ENCODE data around the gene SZT2. TPM values are rescaled to one million over a fixed set of nuclear protein-coding genes. Genes with fewer than 3 reads are reported as not detected.
"Not testable (repeated sequence)": the region's sequence is repeated elsewhere in the genome, so short reads cannot be mapped to it uniquely, and the experiment has no call there.

SZT2 gene
- total and polyA plus RNA-seq, 12 donors: 8.6 to 44.0 (median 26.0) TPM

DNA sequence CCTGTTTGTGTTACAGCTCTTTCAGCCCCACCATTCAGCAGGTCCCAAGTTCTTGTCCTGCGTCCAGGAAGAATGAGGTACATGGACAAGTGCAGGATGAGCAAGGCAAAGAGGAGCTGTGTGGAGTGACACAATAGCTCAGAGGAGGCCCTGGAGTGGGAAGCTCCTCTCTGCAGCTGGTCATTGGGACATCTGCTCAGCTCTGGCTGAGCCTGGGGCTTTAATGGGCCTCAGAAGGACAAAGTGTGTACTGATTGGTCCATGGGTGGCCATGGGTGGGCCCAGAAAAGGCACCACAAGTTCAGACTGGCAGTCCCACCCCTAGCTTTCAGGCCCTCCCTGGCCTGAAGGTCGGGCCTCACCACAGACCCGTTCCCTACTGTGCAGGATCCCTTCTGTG lies 78.7 kb downstream of the SZT2 start:
- no peak overlapping the region for H3K4me3 ChIP-seq
- whole genome bisulfite sequencing, 2 donors: 91 to 92% methylated on average over 3 of the region's 3 CpGs
- DNase-seq (no peak), ATAC-seq (no peak)
- no peaks in the 10 kb centered on the region for H3K9me3 ChIP-seq
- H3K36me3 ChIP-seq: no peaks in the 10 kb centered on the region
- no peaks in the 10 kb centered on the region for H3K27me3 ChIP-seq
- no peak overlapping the region for H3K27ac ChIP-seq
- TF ChIP-seq CTCF (IDR thresholded peaks at IDR 0.05): no peak
- H3K4me1 ChIP-seq: peaks cover 0 to 14% (median 0%) of the 10 kb centered on the region in 9 donors
- intact Hi-C loops (cut with DNase I): no loop called here

GRCh38 chr1:43469932-43470331 lies 80.2 kb downstream of the SZT2 start:
- Histone ChIP-seq H3K27me3 (no peaks in the 10 kb centered on the region), H3K9me3 (no peaks in the 10 kb centered on the region), H3K4me1 (peaks cover 0 to 14% (median 0%) of the 10 kb centered on the region in 9 donors), H3K27ac (no peak overlapping the region), H3K4me3 (no peak overlapping the region), H3K36me3 (no peaks in the 10 kb centered on the region)
- no peak for DNase-seq
- WGBS, 2 donors: 73 to 74% methylated on average over 1 of the region's 1 CpG
- TF ChIP-seq CTCF (IDR thresholded peaks at IDR 0.05): no peak
- intact Hi-C loops (cut with DNase I): no loop called here
- ATAC-seq: no peak

GRCh38 chr1:43472087-43472462 lies 82.4 kb downstream of the SZT2 start:
- no peak for TF ChIP-seq CTCF (IDR thresholded peaks at IDR 0.05)
- Histone ChIP-seq H3K27me3 (no peaks in the 10 kb centered on the region), H3K27ac (no peak overlapping the region), H3K4me3 (no peak overlapping the region), H3K4me1 (peaks cover 0 to 17% (median 0%) of the 10 kb centered on the region in 9 donors), H3K36me3 (no peaks in the 10 kb centered on the region), H3K9me3 (no peaks in the 10 kb centered on the region)
- ATAC-seq: no peak
- WGBS, 2 donors: 68 to 74% methylated on average over 5 of the region's 5 CpGs
- intact Hi-C loops (cut with DNase I): no loop called here
- no peak for DNase-seq

GRCh38 chr1:43472463-43473151 lies 82.9 kb downstream of the SZT2 start:
- H3K4me3 ChIP-seq; DNase-seq; H3K36me3 ChIP-seq; intact Hi-C loops (cut with DNase I); H3K9me3 ChIP-seq; H3K27me3 ChIP-seq: not testable (repeated sequence)
- Histone ChIP-seq H3K4me1 (peaks cover 0 to 17% (median 0%) of the 10 kb centered on the region in 9 donors), H3K27ac (peak overlapping the region in 1 of 10 donors; percentile 18)
- WGBS, 2 donors: 52 to 55% methylated on average over 5 of the region's 6 CpGs
- peak in 2 of 8 donors; percentile 33 to 54 for ATAC-seq

GRCh38 chr1:43473463-43473862 lies 83.8 kb downstream of the SZT2 start:
- Histone ChIP-seq H3K27me3 (no peaks in the 10 kb centered on the region), H3K4me1 (peaks cover 0 to 17% (median 0%) of the 10 kb centered on the region in 9 donors), H3K36me3 (no peaks in the 10 kb centered on the region), H3K9me3 (no peaks in the 10 kb centered on the region), H3K4me3 (no peak overlapping the region), H3K27ac (peak overlapping the region in 1 of 10 donors; percentile 18)
- DNase-seq (no peak), ATAC-seq (no peak)
- 87 to 88% methylated on average over 4 of the region's 4 CpGs for WGBS, 2 donors
- no peak for TF ChIP-seq CTCF (IDR thresholded peaks at IDR 0.05)
- intact Hi-C loops (cut with DNase I): no loop called here

DNA sequence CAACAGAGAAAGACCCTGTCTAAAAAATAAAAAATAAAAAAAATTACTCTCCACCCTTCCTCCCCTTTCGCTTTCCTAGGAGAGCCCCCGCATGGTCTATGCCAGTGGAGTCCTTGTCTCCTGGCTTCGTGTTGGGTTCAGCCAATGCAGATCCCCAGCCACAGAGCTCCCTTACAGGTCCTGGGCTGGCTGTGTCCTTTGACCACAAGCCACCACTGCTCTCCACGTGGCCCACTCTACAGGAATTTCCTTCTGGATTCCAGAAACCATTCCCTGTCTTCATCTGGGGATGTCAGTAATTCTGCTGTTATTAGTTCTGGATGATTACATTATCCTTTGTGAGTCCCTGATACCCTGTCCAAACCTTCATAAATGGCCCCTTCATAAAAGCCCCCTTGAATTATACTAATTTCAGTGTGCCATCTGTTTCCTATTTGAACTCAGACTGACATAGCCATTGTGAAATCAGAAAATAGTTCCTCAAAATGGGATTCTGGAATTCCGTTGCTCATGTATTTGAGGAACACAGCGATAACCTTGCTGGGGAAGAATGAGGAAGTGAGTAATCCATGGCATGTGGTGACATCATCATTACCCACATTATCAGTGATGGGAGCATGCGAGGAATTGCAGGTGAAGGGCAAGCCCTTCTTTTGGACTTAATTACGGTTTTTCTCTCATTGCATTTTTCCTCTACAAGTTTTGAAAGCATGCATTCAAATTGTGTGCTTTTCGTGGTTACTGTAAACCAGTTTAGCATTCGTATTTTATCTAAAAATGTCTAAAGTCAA lies 86.1 kb downstream of the SZT2 start:
- H3K36me3 ChIP-seq; H3K27me3 ChIP-seq; H3K4me3 ChIP-seq; DNase-seq; H3K9me3 ChIP-seq; intact Hi-C loops (cut with DNase I); H3K27ac ChIP-seq: not testable (repeated sequence)
- H3K4me1 ChIP-seq: peaks cover 0 to 17% (median 0%) of the 10 kb centered on the region in 9 donors
- ATAC-seq: peak in 2 of 8 donors; percentile 20 to 28
- 52 to 64% methylated on average over 9 of the region's 10 CpGs for WGBS, 2 donors

All from heart right ventricle (tissue), 16 donors.